ENCODE measurements around the gene EMB. TPM values are rescaled to one million over a fixed set of nuclear protein-coding genes. Genes with fewer than 3 reads are reported as not detected.

EMB gene, protein sequence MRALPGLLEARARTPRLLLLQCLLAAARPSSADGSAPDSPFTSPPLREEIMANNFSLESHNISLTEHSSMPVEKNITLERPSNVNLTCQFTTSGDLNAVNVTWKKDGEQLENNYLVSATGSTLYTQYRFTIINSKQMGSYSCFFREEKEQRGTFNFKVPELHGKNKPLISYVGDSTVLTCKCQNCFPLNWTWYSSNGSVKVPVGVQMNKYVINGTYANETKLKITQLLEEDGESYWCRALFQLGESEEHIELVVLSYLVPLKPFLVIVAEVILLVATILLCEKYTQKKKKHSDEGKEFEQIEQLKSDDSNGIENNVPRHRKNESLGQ
- 1.4 and 4.4 TPM in 2 replicates for total RNA-seq (2012; rRNA removed)
- polyA plus RNA-seq (2012; rRNA removed) = 1.0 and 1.2 TPM in 2 replicates
- polyA plus RNA-seq (2012; cell fraction: cytosol; rRNA removed) = 0.09 and 0.25 TPM in 2 replicates
- 0.12 and 0.95 TPM in 2 replicates for polyA plus RNA-seq (2012; cell fraction: nucleus; rRNA removed; ENCODE audit: low replicate concordance)
- percentile 25 among the genes with signal in this experiment for Bru-seq, nascent RNA
- percentile 21 among the genes with signal in this experiment for BruChase-seq, experiment 1, labeled RNA remaining after a 6-hour chase
- BruChase-seq, experiment 2, labeled RNA remaining after a 2-hour chase = percentile 25 among the genes with signal in this experiment
- long read RNA-seq, full-length matches to known transcripts = 1 of 1 reads
- long read RNA-seq, partial matches to known transcripts = 0 of 1 reads
- long read RNA-seq, other reads (novel, unspliced or antisense) = 0 of 1 reads

- in situ Hi-C loops (cut with MboI; ENCODE audit: low sequenced_read_pairs) (no loop called here), intact Hi-C loops (cut with micrococcal nuclease) (no loop called here), dilution Hi-C loops (cut with HindIII; ENCODE audit: low sequenced_read_pairs, unreplicated experiment) (no loop called here)
- H2AK5ac ChIP-seq (ENCODE audit: low read depth, low read length) = no peak within 1 kb of the TSS
- H3K9me3 ChIP-seq (ENCODE audit: control insufficient read depth, insufficient read depth, low read length) = no peaks in the 10 kb centered on the region
- H4K8ac ChIP-seq (ENCODE audit: low read depth in 2 of 2, low read length in 2 of 2) = no peak within 1 kb of the TSS
- TF ChIP-seq NFE2L2 (IDR thresholded peaks at IDR 0.05; ENCODE audit: low read depth, low read length) (no peak), MAFK (IDR thresholded peaks at IDR 0.05; ENCODE audit: low read depth, low read length) (no peak), RCOR1 (IDR thresholded peaks at IDR 0.05; ENCODE audit: insufficient replicate concordance, low read length) (no peak), BHLHE40 (IDR thresholded peaks at IDR 0.05; ENCODE audit: low read depth, low read length) (no peak), SMC3 (IDR thresholded peaks at IDR 0.05; ENCODE audit: low read depth, low read length) (no peak), ELK1 (IDR thresholded peaks at IDR 0.05; ENCODE audit: borderline replicate concordance, low read depth, low read length) (no peak), POLR2A (IDR thresholded peaks at IDR 0.05; ENCODE audit: low read depth, low read length) (no peak), CHD1 (IDR thresholded peaks at IDR 0.05; ENCODE audit: low read depth, low read length) (no peak), CEBPB (IDR thresholded peaks at IDR 0.05; ENCODE audit: low read depth, low read length) (no peak)
- TF ChIP-seq, protein P1, sequence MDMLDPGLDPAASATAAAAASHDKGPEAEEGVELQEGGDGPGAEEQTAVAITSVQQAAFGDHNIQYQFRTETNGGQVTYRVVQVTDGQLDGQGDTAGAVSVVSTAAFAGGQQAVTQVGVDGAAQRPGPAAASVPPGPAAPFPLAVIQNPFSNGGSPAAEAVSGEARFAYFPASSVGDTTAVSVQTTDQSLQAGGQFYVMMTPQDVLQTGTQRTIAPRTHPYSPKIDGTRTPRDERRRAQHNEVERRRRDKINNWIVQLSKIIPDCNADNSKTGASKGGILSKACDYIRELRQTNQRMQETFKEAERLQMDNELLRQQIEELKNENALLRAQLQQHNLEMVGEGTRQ (IDR thresholded peaks at IDR 0.05; ENCODE audit: low read depth, low read length) = no peak
- no peak within 1 kb of the TSS for H3K9ac ChIP-seq (ENCODE audit: low read depth, low read length)
- CTCF ChIA-PET = no interaction called here
- no peak within 1 kb of the TSS for H3K27ac ChIP-seq (ENCODE audit: insufficient read depth, low read length)
- H3K18ac ChIP-seq (ENCODE audit: low read depth, low read length) = no peak within 1 kb of the TSS
- peak within 1 kb of the TSS; percentile 67 for H2AFZ ChIP-seq (replicated peaks; ENCODE audit: low read length, poor library complexity)
- H2BK5ac ChIP-seq (ENCODE audit: low read depth, low read length, poor library complexity, severe bottlenecking) = no peak within 1 kb of the TSS
- H3K4me1 ChIP-seq (ENCODE audit: control insufficient read depth, insufficient read depth, low read length) = no peaks in the 10 kb centered on the region
- no peak within 1 kb of the TSS for H2AK9ac ChIP-seq (replicated peaks; ENCODE audit: low read depth, low read length, poor library complexity)
- ATAC-seq (ENCODE audit: low read depth) (peak; percentile 56), DNase-seq (no peak)
- POLR2A ChIA-PET (ENCODE audit: unreplicated experiment) = no interaction called here
- H2BK15ac ChIP-seq (ENCODE audit: low read depth, low read length) = no peak within 1 kb of the TSS
- H2BK20ac ChIP-seq (ENCODE audit: low read depth, low read length) = no peak within 1 kb of the TSS
- H3K79me1 ChIP-seq (ENCODE audit: low read depth in 1 of 2, low read length in 2 of 2) = no peaks in the 10 kb centered on the region
- no peaks in the 10 kb centered on the region for H3K36me3 ChIP-seq (ENCODE audit: control insufficient read depth, insufficient read depth, low read length)
- no peaks in the 10 kb centered on the region for H3K27me3 ChIP-seq (ENCODE audit: control insufficient read depth, insufficient read depth, low read length)
- WGBS, 2 experiments (ENCODE audit: extremely low coverage in 2 of 2, insufficient read length in 1 of 2) = 6% methylated on average over 19 of the region's 80 CpGs; no CpG with 5 or more reads in 1 of the 2 experiments
- no peak within 1 kb of the TSS for H3K56ac ChIP-seq (ENCODE audit: extremely low read depth, insufficient read depth, low read length)
- peak within 1 kb of the TSS; percentile 50; the same call in 1 of the 2 replicates for H3K4me2 ChIP-seq (ENCODE audit: low read depth, low read length)
- H4K5ac ChIP-seq (ENCODE audit: low read depth, low read length) = no peak within 1 kb of the TSS
- H2BK120ac ChIP-seq (ENCODE audit: low read depth, low read length) = no peak within 1 kb of the TSS
- H3K9me1 ChIP-seq (ENCODE audit: insufficient read depth, low read length) = no peaks in the 10 kb centered on the region
- no peak within 1 kb of the TSS for H4K91ac ChIP-seq (ENCODE audit: insufficient read depth, low read depth, low read length)
- no peaks in the 10 kb centered on the region for H4K20me1 ChIP-seq (ENCODE audit: insufficient read depth, low read length)
- no peak within 1 kb of the TSS for H3K4ac ChIP-seq (ENCODE audit: low read depth, low read length)
- no TSS peak for BruUV-seq (replicated peaks)
- H3K4me3 ChIP-seq (ENCODE audit: insufficient read depth, low read depth, low read length) = peak within 1 kb of the TSS; percentile 42
- H3K23ac ChIP-seq (ENCODE audit: low read depth, low read length) = no peak within 1 kb of the TSS
- no peak within 1 kb of the TSS for H3K14ac ChIP-seq (replicated peaks; ENCODE audit: low read depth, low read length)
Observed at GRCh38 chr5:50440651-50441492, at the start of gene EMB. TSS of gene EMB (minus strand) at chr5:50441288. CDS start at chr5:50441151, 137 bp downstream.

Data from IMR-90 (cell line).